SK-N-SH treated with all-trans-retinoic acid at 6 μM for 48 hours (cell line): Measurements from ENCODE around the gene PTP4A2.

Experiments used
- BACH2 ChIP-seq: fragments of 250-450 bp; sonication (Bioruptor Pico); IDR thresholded peaks from 2 replicates; pipeline ENCODE4 v1.9.0; 2021; ENCODE audit warnings: mild to moderate bottlenecking, borderline replicate concordance
- ZFP30 ChIP-seq: fragments of 450-650 bp; formaldehyde crosslinking; IDR thresholded peaks from 2 replicates; pipeline ENCODE4 v1.5.0; 2022; ENCODE audit warnings: mild to moderate bottlenecking, moderate library complexity
- ZNF8 ChIP-seq: fragments of 450-650 bp; formaldehyde crosslinking; IDR thresholded peaks from 2 replicates; pipeline ENCODE4 v1.5.0; 2020; ENCODE audit warnings: mild to moderate bottlenecking, moderate library complexity
- TF ChIP-seq, protein P1 (sequence below): fragments of 250-450 bp; sonication (Bioruptor Pico); IDR thresholded peaks from 2 replicates; pipeline ENCODE4 v1.5.1; 2020; ENCODE audit warnings: low read depth, mild to moderate bottlenecking, moderate library complexity

DNA sequence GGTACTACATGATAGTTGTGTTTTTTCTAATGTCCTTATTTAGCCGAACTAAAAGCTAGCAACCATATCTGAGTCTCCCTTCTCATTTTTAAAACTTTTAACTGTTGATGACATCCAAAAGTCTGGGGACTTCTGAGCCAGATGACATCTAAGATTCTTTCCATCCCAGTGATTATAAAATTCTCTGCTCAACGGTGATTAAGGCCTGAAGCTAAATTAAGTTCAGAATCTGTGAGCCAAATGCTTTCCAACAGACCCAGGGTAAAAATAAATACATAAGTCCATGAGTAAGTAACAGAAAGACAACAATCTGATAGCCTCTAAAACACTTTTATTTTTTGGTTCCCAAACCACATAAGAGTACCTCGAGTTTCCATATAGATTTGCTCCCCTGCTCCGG lies 13.1 kb upstream of the PTP4A2 start:
- TF ChIP-seq ZFP30 (CRISPR knock-in tag) (no peak), ZNF8 (no peak), BACH2 (CRISPR knock-in tag) (no peak)
- TF ChIP-seq, protein P1, sequence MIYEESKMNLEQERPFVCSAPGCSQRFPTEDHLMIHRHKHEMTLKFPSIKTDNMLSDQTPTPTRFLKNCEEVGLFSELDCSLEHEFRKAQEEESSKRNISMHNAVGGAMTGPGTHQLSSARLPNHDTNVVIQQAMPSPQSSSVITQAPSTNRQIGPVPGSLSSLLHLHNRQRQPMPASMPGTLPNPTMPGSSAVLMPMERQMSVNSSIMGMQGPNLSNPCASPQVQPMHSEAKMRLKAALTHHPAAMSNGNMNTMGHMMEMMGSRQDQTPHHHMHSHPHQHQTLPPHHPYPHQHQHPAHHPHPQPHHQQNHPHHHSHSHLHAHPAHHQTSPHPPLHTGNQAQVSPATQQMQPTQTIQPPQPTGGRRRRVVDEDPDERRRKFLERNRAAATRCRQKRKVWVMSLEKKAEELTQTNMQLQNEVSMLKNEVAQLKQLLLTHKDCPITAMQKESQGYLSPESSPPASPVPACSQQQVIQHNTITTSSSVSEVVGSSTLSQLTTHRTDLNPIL (CRISPR knock-in tag) = no peak
